Thyroid gland (tissue), 4 donors: ENCODE results near the gene ANKRD29. TPM values are rescaled to one million over a fixed set of nuclear protein-coding genes. Genes with fewer than 3 reads are reported as not detected.

Experiments used
- DNase-seq, 2 donors: peaks; one replicate each; pipeline ENCODE4 v3.0.0-alpha.2; 2019
- H3K27ac ChIP-seq, 3 donors: fragments of 200-600 bp; sonication (generic); 1 replicate in 2 of 3; 2 replicates in 1 of 3; pipeline ENCODE4 v1.5.1; 2016 to 2019; ENCODE audit warnings: mild to moderate bottlenecking in 1 of 3, moderate library complexity in 1 of 3
- H3K27me3 ChIP-seq: fragments of 200-600 bp; sonication (generic); one replicate; pipeline ENCODE4 v1.5.1; 2019
- H3K36me3 ChIP-seq, 2 donors: fragments of 200-600 bp; sonication (generic); one replicate each; pipeline ENCODE4 v1.5.1; 2016 to 2019
- H3K4me1 ChIP-seq, 2 donors: fragments of 200-600 bp; sonication (generic); one replicate each; pipeline ENCODE4 v1.5.1; 2017 to 2019
- H3K4me3 ChIP-seq, 3 donors: fragments of 200-600 bp; sonication (generic); replicated peaks in 1 of 3; 1 replicate in 2 of 3; 2 replicates in 1 of 3; pipeline ENCODE4 v1.5.1; 2016; ENCODE audit warnings: mild to moderate bottlenecking in 1 of 3
- H3K9me3 ChIP-seq: fragments of 200-600 bp; sonication (generic); one replicate; pipeline ENCODE4 v1.5.1; 2017
- CTCF ChIP-seq, 6 experiments: fragments of 200-600 bp in 3 of 6; fragments of 450-650 bp in 3 of 6; sonication (generic) in 3 of 6; IDR thresholded peaks; one replicate each; pipeline ENCODE4 v1.5.1; 2016 to 2019; ENCODE audit warnings: antibody characterized with exemption in 6 of 6, mild to moderate bottlenecking in 2 of 6, inconsistent platforms in 1 of 6, moderate library complexity in 1 of 6
- POLR2A ChIP-seq, 2 donors: fragments of 450-650 bp; IDR thresholded peaks; one replicate each; pipeline ENCODE4 v1.6.1; 2017; ENCODE audit warnings: antibody characterized with exemption in 2 of 2, mild to moderate bottlenecking in 2 of 2, moderate library complexity in 1 of 2
- WGBS, 2 donors: methylation state at CpG; one replicate each; pipeline ENCODE4 v1.1.5; 2017; 5-methylcytosine and 5-hydroxymethylcytosine counted together
- intact Hi-C: fragments of 100-400 bp; cut with DNase I; formaldehyde crosslinking; loops from one replicate; pipeline ENCODE4 v1.15.1; 2023
- total RNA-seq, 4 donors: library from RNA; depleted of rRNA; stranded (reverse); fragments of >200 nt; gene quantifications; one replicate each; pipeline ENCODE4 v1.2.3, GENCODE V29; 2016

ANKRD29 gene
- total RNA-seq, 4 donors from 2014 or later = 3.4 to 6.1 (median 4.5) TPM

GRCh38 chr18:23701544-23702064 is 38.9 kb upstream of the ANKRD29 start:
- Histone ChIP-seq H3K9me3 (no peaks in the 10 kb centered on the region), H3K27ac (no peak overlapping the region), H3K27me3 (no peaks in the 10 kb centered on the region), H3K36me3 (no peaks in the 10 kb centered on the region), H3K4me3 (no peak overlapping the region), H3K4me1 (no peaks in the 10 kb centered on the region)
- intact Hi-C loops = no loop called here
- no peak for DNase-seq
- TF ChIP-seq POLR2A (IDR thresholded peaks at IDR 0.05) = no peak
- TF ChIP-seq CTCF (IDR thresholded peaks at IDR 0.05) = no peak
- 88 to 90% methylated on average over 8 of the region's 8 CpGs for WGBS, 2 donors

GRCh38 chr18:23701017-23701416 is 38.3 kb upstream of the ANKRD29 start:
- WGBS, 2 donors = 50 to 74% methylated on average over 2 of the region's 2 CpGs
- no peaks in the 10 kb centered on the region for H3K9me3 ChIP-seq
- H3K27ac ChIP-seq = no peak overlapping the region
- H3K4me1 ChIP-seq = no peaks in the 10 kb centered on the region
- H3K27me3 ChIP-seq = no peaks in the 10 kb centered on the region
- intact Hi-C loops = no loop called here
- H3K36me3 ChIP-seq = no peaks in the 10 kb centered on the region
- no peak for TF ChIP-seq POLR2A (IDR thresholded peaks at IDR 0.05)
- no peak for TF ChIP-seq CTCF (IDR thresholded peaks at IDR 0.05)
- DNase-seq = no peak
- no peak overlapping the region for H3K4me3 ChIP-seq

GRCh38 chr18:23694637-23695430 is 32.1 kb upstream of the ANKRD29 start:
- intact Hi-C loops = loop anchor here (10.0 kb wide), 1 partner anchor 70 kb away; no protein-coding TSS in a partner anchor
- TF ChIP-seq POLR2A (IDR thresholded peaks at IDR 0.05) (no peak), CTCF (IDR thresholded peaks at IDR 0.05) (no peak)

GRCh38 chr18:23693846-23694245 is 31.1 kb upstream of the ANKRD29 start:
- H3K9me3 ChIP-seq = no peaks in the 10 kb centered on the region
- DNase-seq = no peak
- no peaks in the 10 kb centered on the region for H3K36me3 ChIP-seq
- no peak overlapping the region for H3K4me3 ChIP-seq
- peaks cover 0 to 15% of the 10 kb centered on the region in 2 donors for H3K4me1 ChIP-seq
- no peaks in the 10 kb centered on the region for H3K27me3 ChIP-seq
- H3K27ac ChIP-seq = no peak overlapping the region
- 95 to 96% methylated on average over 2 of the region's 2 CpGs for WGBS, 2 donors
- intact Hi-C loops = loop anchor here (10.0 kb wide), 1 partner anchor 69 kb away; no protein-coding TSS in a partner anchor
- TF ChIP-seq POLR2A (IDR thresholded peaks at IDR 0.05) = no peak
- no peak for TF ChIP-seq CTCF (IDR thresholded peaks at IDR 0.05)

More at GRCh38 chr18:23694637-23695430, 32.1 kb upstream of the ANKRD29 start:
- peaks cover 0 to 5% of the 10 kb centered on the region in 2 donors for H3K4me1 ChIP-seq
- WGBS, 2 donors = 92 to 95% methylated on average over 4 of the region's 4 CpGs
- H3K36me3 ChIP-seq = no peaks in the 10 kb centered on the region
- no peaks in the 10 kb centered on the region for H3K27me3 ChIP-seq
- no peak for DNase-seq
- H3K9me3 ChIP-seq = no peaks in the 10 kb centered on the region
- H3K27ac ChIP-seq = no peak overlapping the region
- no peak overlapping the region for H3K4me3 ChIP-seq

GRCh38 chr18:23690505-23691068 is 27.9 kb upstream of the ANKRD29 start:
- no peak overlapping the region for H3K27ac ChIP-seq
- intact Hi-C loops = loop anchor here (10.0 kb wide), 1 partner anchor 66 kb away; no protein-coding TSS in a partner anchor
- DNase-seq = no peak

More at GRCh38 chr18:23690505-23691068, 27.9 kb upstream of the ANKRD29 start:
- Histone ChIP-seq H3K36me3 (no peaks in the 10 kb centered on the region), H3K9me3 (no peaks in the 10 kb centered on the region), H3K4me1 (peaks cover 0 to 17% of the 10 kb centered on the region in 2 donors), H3K27me3 (no peaks in the 10 kb centered on the region), H3K4me3 (no peak overlapping the region)
- 61 to 80% methylated on average over 14 to 21 of the region's 21 CpGs for WGBS, 2 donors
- TF ChIP-seq CTCF (IDR thresholded peaks at IDR 0.05) (no peak), POLR2A (IDR thresholded peaks at IDR 0.05) (no peak)
